ENCODE data around the gene ERG28. TPM values are rescaled to one million over a fixed set of nuclear protein-coding genes. Genes with fewer than 3 reads are reported as not detected.

The ERG28 gene
- total and polyA plus RNA-seq, 2 donors (not counting 1 experiment from before 2014, with no cell fraction given), result 13.5 to 43.9 TPM

GRCh38 chr14:75607842-75608640 is 52.6 kb downstream of the ERG28 start:
- TF ChIP-seq EZH2 (IDR thresholded peaks at IDR 0.05; ENCODE audit: low read length, missing control alignments) (no peak), CTCF (conservative IDR thresholded peaks at IDR 0.05 in 1 of 2, IDR thresholded peaks at IDR 0.05 in 1 of 2; ENCODE audit: low read depth in 1 of 2, low read length in 2 of 2) (no peak)
- no peak overlapping the region for H2AFZ ChIP-seq (ENCODE audit: low read length)
- H3K36me3 ChIP-seq (ENCODE audit: control insufficient read depth, insufficient read depth, low read length), result no peaks in the 10 kb centered on the region
- H3K4me3 ChIP-seq (replicated peaks in 1 of 4; ENCODE audit: control extremely low read depth in 1 of 4, insufficient read depth in 1 of 4, low read depth in 3 of 4, low read length in 4 of 4), result no peak overlapping the region
- DNase-seq (ENCODE audit: low read depth in 2 of 2), result no peak
- H3K27ac ChIP-seq (ENCODE audit: insufficient read depth, low read length), result no peak overlapping the region
- no peaks in the 10 kb centered on the region for H3K27me3 ChIP-seq (ENCODE audit: control insufficient read depth, insufficient read depth, low read length)
- H3K79me2 ChIP-seq (ENCODE audit: control insufficient read depth, insufficient read depth, low read length), result no peaks in the 10 kb centered on the region
- no peaks in the 10 kb centered on the region for H3K4me1 ChIP-seq (ENCODE audit: control insufficient read depth, extremely low read depth, insufficient read depth, low read length)
- no peak overlapping the region for H3K9ac ChIP-seq (ENCODE audit: insufficient read depth, low read length)
- no peaks in the 10 kb centered on the region for H3K9me3 ChIP-seq (ENCODE audit: control insufficient read depth, insufficient read depth, low read depth, low read length)
- H4K20me1 ChIP-seq (ENCODE audit: control insufficient read depth, extremely low read depth, insufficient read depth, low read length), result no peaks in the 10 kb centered on the region
- H3K4me2 ChIP-seq (ENCODE audit: extremely low read depth, insufficient read depth, low read length), result no peak overlapping the region

GRCh38 chr14:75607044-75607443 is 53.6 kb downstream of the ERG28 start:
- Histone ChIP-seq H3K4me2 (ENCODE audit: extremely low read depth, insufficient read depth, low read length) (no peak overlapping the region), H3K9ac (ENCODE audit: insufficient read depth, low read length) (no peak overlapping the region), H2AFZ (ENCODE audit: low read length) (no peak overlapping the region), H3K4me1 (ENCODE audit: control insufficient read depth, extremely low read depth, insufficient read depth, low read length) (no peaks in the 10 kb centered on the region), H3K36me3 (ENCODE audit: control insufficient read depth, insufficient read depth, low read length) (no peaks in the 10 kb centered on the region), H3K9me3 (ENCODE audit: control insufficient read depth, insufficient read depth, low read depth, low read length) (no peaks in the 10 kb centered on the region), H3K27ac (ENCODE audit: insufficient read depth, low read length) (no peak overlapping the region), H3K27me3 (ENCODE audit: control insufficient read depth, insufficient read depth, low read length) (no peaks in the 10 kb centered on the region), H4K20me1 (ENCODE audit: control insufficient read depth, extremely low read depth, insufficient read depth, low read length) (no peaks in the 10 kb centered on the region), H3K79me2 (ENCODE audit: control insufficient read depth, insufficient read depth, low read length) (no peaks in the 10 kb centered on the region), H3K4me3 (replicated peaks in 1 of 4; ENCODE audit: control extremely low read depth in 1 of 4, insufficient read depth in 1 of 4, low read depth in 3 of 4, low read length in 4 of 4) (no peak overlapping the region)
- TF ChIP-seq CTCF (conservative IDR thresholded peaks at IDR 0.05 in 1 of 2, IDR thresholded peaks at IDR 0.05 in 1 of 2; ENCODE audit: low read depth in 1 of 2, low read length in 2 of 2) (no peak), EZH2 (IDR thresholded peaks at IDR 0.05; ENCODE audit: low read length, missing control alignments) (no peak)
- DNase-seq (ENCODE audit: low read depth in 2 of 2), result no peak

- no peaks in the 10 kb centered on the region for H3K4me1 ChIP-seq (ENCODE audit: control insufficient read depth, extremely low read depth, insufficient read depth, low read length)
- no peaks in the 10 kb centered on the region for H3K36me3 ChIP-seq (ENCODE audit: control insufficient read depth, insufficient read depth, low read length)
- H3K27ac ChIP-seq (ENCODE audit: insufficient read depth, low read length), result no peak overlapping the region
- no peak overlapping the region for H3K9ac ChIP-seq (ENCODE audit: insufficient read depth, low read length)
- H3K9me3 ChIP-seq (ENCODE audit: control insufficient read depth, insufficient read depth, low read depth, low read length), result no peaks in the 10 kb centered on the region
- H4K20me1 ChIP-seq (ENCODE audit: control insufficient read depth, extremely low read depth, insufficient read depth, low read length), result no peaks in the 10 kb centered on the region
- no peaks in the 10 kb centered on the region for H3K79me2 ChIP-seq (ENCODE audit: control insufficient read depth, insufficient read depth, low read length)
- H3K4me3 ChIP-seq (replicated peaks in 1 of 4; ENCODE audit: control extremely low read depth in 1 of 4, insufficient read depth in 1 of 4, low read depth in 3 of 4, low read length in 4 of 4), result no peak overlapping the region
- H2AFZ ChIP-seq (ENCODE audit: low read length), result no peak overlapping the region
- no peaks in the 10 kb centered on the region for H3K27me3 ChIP-seq (ENCODE audit: control insufficient read depth, insufficient read depth, low read length)
- no peak for TF ChIP-seq CTCF (conservative IDR thresholded peaks at IDR 0.05 in 1 of 2, IDR thresholded peaks at IDR 0.05 in 1 of 2; ENCODE audit: low read depth in 1 of 2, low read length in 2 of 2)
- TF ChIP-seq EZH2 (IDR thresholded peaks at IDR 0.05; ENCODE audit: low read length, missing control alignments), result no peak
- no peak for DNase-seq (ENCODE audit: low read depth in 2 of 2)
- no peak overlapping the region for H3K4me2 ChIP-seq (ENCODE audit: extremely low read depth, insufficient read depth, low read length)
These were observed 54.8 kb downstream of the ERG28 start for GRCh38 chr14:75605916-75606315.

Measured in fibroblast of lung (primary cell).